Measurements from ENCODE around the gene HEBP1. TPM values are rescaled to one million over a fixed set of nuclear protein-coding genes. Genes with fewer than 3 reads are reported as not detected.

Gene HEBP1
- total and polyA plus RNA-seq, 4 donors: 40.5 to 62.7 (median 53.7) TPM

GRCh38 chr12:12975322-12976077 is 24.6 kb downstream of the HEBP1 start:
- Histone ChIP-seq H3K4me1 (ENCODE audit: control insufficient read depth in 5 of 5, insufficient read depth in 5 of 5, low read length in 5 of 5) (peaks cover 0 to 8% (median 2%) of the 10 kb centered on the region in 5 donors), H3K9ac (ENCODE audit: insufficient read depth in 1 of 2, low read length in 2 of 2) (no peak overlapping the region), H3K27ac (ENCODE audit: low read depth in 1 of 2, low read length in 1 of 2) (peak overlapping the region in 1 of 2 donors; percentile 45), H3K36me3 (ENCODE audit: control insufficient read depth in 4 of 4, insufficient read depth in 4 of 4, low read length in 4 of 4) (peaks cover 22 to 47% (median 41%) of the 10 kb centered on the region in 4 donors), H3K9me3 (ENCODE audit: control insufficient read depth in 4 of 4, insufficient read depth in 3 of 4, low read length in 3 of 4) (peaks cover 3 to 8% (median 5%) of the 10 kb centered on the region in 4 donors), H3K27me3 (ENCODE audit: control insufficient read depth in 3 of 3, insufficient read depth in 3 of 3, low read length in 2 of 3) (no peaks in the 10 kb centered on the region), H3K4me3 (no peak overlapping the region)
- WGBS, 2 donors: 82 to 83% methylated on average over 14 of the region's 14 CpGs
- no peak for TF ChIP-seq CTCF (IDR thresholded peaks at IDR 0.05; ENCODE audit: control extremely low read depth, extremely low read depth)
- ATAC-seq (ENCODE audit: insufficient read depth, low FRiP score): no peak
- DNase-seq: peak in 1 of 3 donors; percentile 11

- Histone ChIP-seq H3K4me3 (no peak overlapping the region), H3K9me3 (ENCODE audit: control insufficient read depth in 4 of 4, insufficient read depth in 3 of 4, low read length in 3 of 4) (peaks cover 3 to 8% (median 5%) of the 10 kb centered on the region in 4 donors), H3K4me1 (ENCODE audit: control insufficient read depth in 5 of 5, insufficient read depth in 5 of 5, low read length in 5 of 5) (peaks cover 0 to 2% (median 0%) of the 10 kb centered on the region in 5 donors), H3K27me3 (ENCODE audit: control insufficient read depth in 3 of 3, insufficient read depth in 3 of 3, low read length in 2 of 3) (no peaks in the 10 kb centered on the region), H3K36me3 (ENCODE audit: control insufficient read depth in 4 of 4, insufficient read depth in 4 of 4, low read length in 4 of 4) (peaks cover 19 to 47% (median 41%) of the 10 kb centered on the region in 4 donors), H3K27ac (ENCODE audit: low read depth in 1 of 2, low read length in 1 of 2) (no peak overlapping the region), H3K9ac (ENCODE audit: insufficient read depth in 1 of 2, low read length in 2 of 2) (no peak overlapping the region)
- no peak for TF ChIP-seq CTCF (IDR thresholded peaks at IDR 0.05; ENCODE audit: control extremely low read depth, extremely low read depth)
- DNase-seq (no peak), ATAC-seq (ENCODE audit: insufficient read depth, low FRiP score) (no peak)
- WGBS, 2 donors: 94% methylated on average over 4 of the region's 4 CpGs
Measured at GRCh38 chr12:12974211-12974610, 25.9 kb downstream of the HEBP1 start.

GRCh38 chr12:12973019-12973418 is 27.0 kb downstream of the HEBP1 start:
- H3K36me3 ChIP-seq (ENCODE audit: control insufficient read depth in 4 of 4, insufficient read depth in 4 of 4, low read length in 4 of 4): peaks cover 19 to 47% (median 40%) of the 10 kb centered on the region in 4 donors

More at GRCh38 chr12:12973019-12973418, 27.0 kb downstream of the HEBP1 start:
- no peak for TF ChIP-seq CTCF (IDR thresholded peaks at IDR 0.05; ENCODE audit: control extremely low read depth, extremely low read depth)
- H3K27ac ChIP-seq (ENCODE audit: low read depth in 1 of 2, low read length in 1 of 2): no peak overlapping the region
- no peak for DNase-seq
- peaks cover 0 to 2% (median 0%) of the 10 kb centered on the region in 5 donors for H3K4me1 ChIP-seq (ENCODE audit: control insufficient read depth in 5 of 5, insufficient read depth in 5 of 5, low read length in 5 of 5)
- H3K9ac ChIP-seq (ENCODE audit: insufficient read depth in 1 of 2, low read length in 2 of 2): no peak overlapping the region
- H3K4me3 ChIP-seq: no peak overlapping the region
- ATAC-seq (ENCODE audit: insufficient read depth, low FRiP score): no peak
- peaks cover 3 to 8% (median 5%) of the 10 kb centered on the region in 4 donors for H3K9me3 ChIP-seq (ENCODE audit: control insufficient read depth in 4 of 4, insufficient read depth in 3 of 4, low read length in 3 of 4)
- WGBS, 2 donors: 98 to 99% methylated on average over 2 of the region's 2 CpGs
- no peaks in the 10 kb centered on the region for H3K27me3 ChIP-seq (ENCODE audit: control insufficient read depth in 3 of 3, insufficient read depth in 3 of 3, low read length in 2 of 3)
